ENCODE measurements around the gene AMN1. TPM values are rescaled to one million over a fixed set of nuclear protein-coding genes. Genes with fewer than 3 reads are reported as not detected.

AMN1 gene
- total and polyA plus RNA-seq, 2 of the 13 experiments (the other 11 are each of a cell fraction or from before 2014, with no cell fraction given), result 7.5 to 26.5 TPM

GRCh38 chr12:31659087-31659942 is 69.5 kb downstream of the AMN1 start, which contains the start of gene ETFBKMT (continued):
- TF ChIP-seq MBD4 (IDR thresholded peaks at IDR 0.05; ENCODE audit: borderline replicate concordance, low read length) (no peak), NFATC3 (CRISPR knock-in tag; IDR thresholded peaks at IDR 0.05) (no peak), LRRFIP1 (CRISPR knock-in tag; conservative IDR thresholded peaks at IDR 0.05) (no peak), MTERF4 (CRISPR knock-in tag; IDR thresholded peaks at IDR 0.05) (0 out of 2 replicates have a peak, but pooled peaks have one; percentile 59), RBM39 (IDR thresholded peaks at IDR 0.05; ENCODE audit: low read depth, low read length, poor library complexity, severe bottlenecking) (peak; percentile 64), HDAC6 (IDR thresholded peaks at IDR 0.05; ENCODE audit: low read depth, low read length) (no peak), ZBTB43 (CRISPR knock-in tag; conservative IDR thresholded peaks at IDR 0.05) (no peak), ZNF672 (CRISPR knock-in tag; IDR thresholded peaks at IDR 0.05) (no peak), ZNF720 (CRISPR knock-in tag; IDR thresholded peaks at IDR 0.05) (no peak), ZNF580 (CRISPR knock-in tag; IDR thresholded peaks at IDR 0.05; ENCODE audit: borderline replicate concordance, low read depth) (no peak), ELF4 (CRISPR knock-in tag; IDR thresholded peaks at IDR 0.05; ENCODE audit: borderline replicate concordance) (peak; percentile 61; the same call in 1 of the 2 replicates), CREBL2 (CRISPR knock-in tag; IDR thresholded peaks at IDR 0.05; ENCODE audit: borderline replicate concordance) (no peak), GFI1 (CRISPR knock-in tag; IDR thresholded peaks at IDR 0.05; ENCODE audit: borderline replicate concordance) (no peak), SIN3A (IDR thresholded peaks at IDR 0.05; ENCODE audit: borderline replicate concordance, low read depth, low read length) (0 out of 2 replicates have a peak, but pooled peaks have one; percentile 50), ZNF781 (CRISPR knock-in tag; IDR thresholded peaks at IDR 0.05; ENCODE audit: borderline replicate concordance, not compliant biosample characterization) (no peak), ARID5B (CRISPR knock-in tag; IDR thresholded peaks at IDR 0.05) (peak; percentile 56; the same call in 1 of the 2 replicates), ASH2L (IDR thresholded peaks at IDR 0.05; ENCODE audit: insufficient read length, low read depth, low read length) (peak; percentile 81), THAP11 (CRISPR knock-in tag; IDR thresholded peaks at IDR 0.05) (peak; percentile 89), ZNF251 (CRISPR knock-in tag; IDR thresholded peaks at IDR 0.05) (no peak)

All from HepG2 (cell line).